ENCODE data around the gene PI4KA.

Gene PI4KA

GRCh38 chr22:20863366-20863765 is 4.8 kb upstream of the PI4KA start:
- H3K27me3 ChIP-seq (ENCODE audit: control insufficient read depth, low read length) = no peaks in the 10 kb centered on the region
- H3K9me3 ChIP-seq (ENCODE audit: control insufficient read depth, insufficient read depth, low read length) = no peaks in the 10 kb centered on the region
- H3K4me1 ChIP-seq (ENCODE audit: control insufficient read depth, low read length) = peaks cover 7% of the 10 kb centered on the region
- peaks cover 15% of the 10 kb centered on the region for H3K79me2 ChIP-seq (ENCODE audit: control insufficient read depth, low read length)
- peaks cover 2% of the 10 kb centered on the region; the same call in 1 of the 2 replicates for H3K36me3 ChIP-seq (ENCODE audit: control insufficient read depth, low read length)
- no peaks in the 10 kb centered on the region for H3F3A ChIP-seq (ENCODE audit: control insufficient read depth, insufficient read depth)
- TF ChIP-seq EZH2phosphoT487 (IDR thresholded peaks at IDR 0.05; ENCODE audit: borderline replicate concordance, low read length) (no peak), CTCF (IDR thresholded peaks at IDR 0.05; ENCODE audit: low read depth, low read length, poor library complexity, severe bottlenecking) (no peak)
- no peak overlapping the region for H3K27ac ChIP-seq (ENCODE audit: low read depth, low read length)
- no peak overlapping the region for H3K4me2 ChIP-seq (ENCODE audit: low read length)
- no peaks in the 10 kb centered on the region for H4K20me1 ChIP-seq (ENCODE audit: control insufficient read depth, insufficient read depth, low read depth, low read length)
- H3K4me3 ChIP-seq (ENCODE audit: low read length) = no peak overlapping the region
- H3K9me2 ChIP-seq (replicated peaks; ENCODE audit: control insufficient read depth, low read length) = no peaks in the 10 kb centered on the region

- Histone ChIP-seq H3K9me2 (replicated peaks; ENCODE audit: control insufficient read depth, low read length) (no peaks in the 10 kb centered on the region), H4K20me1 (ENCODE audit: control insufficient read depth, insufficient read depth, low read depth, low read length) (peaks cover 4% of the 10 kb centered on the region; the same call in 1 of the 2 replicates), H3F3A (ENCODE audit: control insufficient read depth, insufficient read depth) (no peaks in the 10 kb centered on the region), H3K4me3 (ENCODE audit: low read length) (no peak overlapping the region), H3K4me1 (ENCODE audit: control insufficient read depth, low read length) (peaks cover 10% of the 10 kb centered on the region), H3K4me2 (ENCODE audit: low read length) (no peak overlapping the region), H3K9me3 (ENCODE audit: control insufficient read depth, insufficient read depth, low read length) (no peaks in the 10 kb centered on the region), H3K27ac (ENCODE audit: low read depth, low read length) (no peak overlapping the region), H3K79me2 (ENCODE audit: control insufficient read depth, low read length) (peaks cover 24% of the 10 kb centered on the region), H3K27me3 (ENCODE audit: control insufficient read depth, low read length) (no peaks in the 10 kb centered on the region), H3K36me3 (ENCODE audit: control insufficient read depth, low read length) (peaks cover 2% of the 10 kb centered on the region; the same call in 1 of the 2 replicates)
- no peak for TF ChIP-seq CTCF (IDR thresholded peaks at IDR 0.05; ENCODE audit: low read depth, low read length, poor library complexity, severe bottlenecking)
- TF ChIP-seq EZH2phosphoT487 (IDR thresholded peaks at IDR 0.05; ENCODE audit: borderline replicate concordance, low read length) = no peak
These were observed 3.9 kb upstream of the PI4KA start for GRCh38 chr22:20862540-20862939.

- Histone ChIP-seq H3K79me2 (ENCODE audit: control insufficient read depth, low read length) (peaks cover 53% of the 10 kb centered on the region), H3K27me3 (ENCODE audit: control insufficient read depth, low read length) (no peaks in the 10 kb centered on the region), H3K9me3 (ENCODE audit: control insufficient read depth, insufficient read depth, low read length) (no peaks in the 10 kb centered on the region), H3K27ac (ENCODE audit: low read depth, low read length) (peak overlapping the region; percentile 8; the same call in 1 of the 2 replicates), H3K4me3 (ENCODE audit: low read length) (peak overlapping the region; percentile 97), H3F3A (ENCODE audit: control insufficient read depth, insufficient read depth) (no peaks in the 10 kb centered on the region), H3K36me3 (ENCODE audit: control insufficient read depth, low read length) (no peaks in the 10 kb centered on the region; the same call in 1 of the 2 replicates), H4K20me1 (ENCODE audit: control insufficient read depth, insufficient read depth, low read depth, low read length) (peaks cover 14% of the 10 kb centered on the region; the same call in 1 of the 2 replicates), H3K4me2 (ENCODE audit: low read length) (peak overlapping the region; percentile 94), H3K4me1 (ENCODE audit: control insufficient read depth, low read length) (peaks cover 21% of the 10 kb centered on the region), H3K9me2 (replicated peaks; ENCODE audit: control insufficient read depth, low read length) (no peaks in the 10 kb centered on the region)
- TF ChIP-seq CTCF (IDR thresholded peaks at IDR 0.05; ENCODE audit: low read depth, low read length, poor library complexity, severe bottlenecking) (no peak), EZH2phosphoT487 (IDR thresholded peaks at IDR 0.05; ENCODE audit: borderline replicate concordance, low read length) (no peak)
These were observed 1.0 kb upstream of the PI4KA start for GRCh38 chr22:20859615-20860014.
